ENCODE data around the gene CCL28.

Gene CCL28

DNA sequence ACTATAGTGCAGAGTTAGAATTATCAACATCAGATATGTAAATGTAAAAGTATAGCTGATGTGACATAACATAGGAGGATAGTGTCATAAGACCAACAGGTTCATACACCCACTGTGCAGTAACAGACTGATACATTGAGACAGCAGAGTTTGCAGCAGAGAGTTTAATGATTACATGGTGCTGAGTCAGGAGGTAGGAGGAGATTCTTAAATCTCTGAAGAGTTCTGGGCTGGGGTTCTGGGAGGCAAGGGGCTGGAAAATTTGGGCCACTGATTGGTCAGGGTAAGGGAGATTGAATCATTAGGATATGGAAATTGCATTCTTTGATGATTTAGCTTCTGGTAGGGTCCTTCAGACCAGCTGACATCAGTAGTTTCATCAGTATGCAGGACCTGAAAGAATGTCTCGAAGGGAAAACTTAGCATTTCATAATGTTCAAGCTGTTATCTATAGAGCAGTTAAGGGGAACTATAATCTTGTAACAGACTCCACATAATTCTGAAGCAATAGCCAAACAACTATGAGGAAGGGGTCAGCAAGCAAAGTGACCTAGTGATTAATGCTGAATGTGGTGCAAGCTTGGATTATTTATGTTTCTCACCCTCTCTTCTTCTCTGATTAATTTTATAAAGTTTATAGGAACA is 35.6 kb downstream of the CCL28 start:
- Histone ChIP-seq H3F3A (ENCODE audit: insufficient read depth) (no peaks in the 10 kb centered on the region), H3K9me2 (replicated peaks; ENCODE audit: insufficient read depth, low read length) (no peaks in the 10 kb centered on the region), H3K9me3 (ENCODE audit: insufficient read depth, low read length) (no peaks in the 10 kb centered on the region), H3K9ac (ENCODE audit: low read length) (no peak overlapping the region), H3K27ac (ENCODE audit: low read depth, low read length) (no peak overlapping the region), H3K27me3 (ENCODE audit: low read length) (no peaks in the 10 kb centered on the region), H4K20me1 (ENCODE audit: low read depth, low read length) (no peaks in the 10 kb centered on the region), H3K79me2 (ENCODE audit: insufficient read depth, low read length) (no peaks in the 10 kb centered on the region), H3K36me3 (ENCODE audit: low read length) (no peaks in the 10 kb centered on the region), H2AFZ (ENCODE audit: low read depth, low read length, severe bottlenecking) (no peak overlapping the region), H3K4me2 (ENCODE audit: low read depth, low read length, poor library complexity, severe bottlenecking) (no peak overlapping the region), H3K4me3 (ENCODE audit: insufficient read depth, low read length, poor library complexity, severe bottlenecking) (no peak overlapping the region)
- TF ChIP-seq, protein P1, sequence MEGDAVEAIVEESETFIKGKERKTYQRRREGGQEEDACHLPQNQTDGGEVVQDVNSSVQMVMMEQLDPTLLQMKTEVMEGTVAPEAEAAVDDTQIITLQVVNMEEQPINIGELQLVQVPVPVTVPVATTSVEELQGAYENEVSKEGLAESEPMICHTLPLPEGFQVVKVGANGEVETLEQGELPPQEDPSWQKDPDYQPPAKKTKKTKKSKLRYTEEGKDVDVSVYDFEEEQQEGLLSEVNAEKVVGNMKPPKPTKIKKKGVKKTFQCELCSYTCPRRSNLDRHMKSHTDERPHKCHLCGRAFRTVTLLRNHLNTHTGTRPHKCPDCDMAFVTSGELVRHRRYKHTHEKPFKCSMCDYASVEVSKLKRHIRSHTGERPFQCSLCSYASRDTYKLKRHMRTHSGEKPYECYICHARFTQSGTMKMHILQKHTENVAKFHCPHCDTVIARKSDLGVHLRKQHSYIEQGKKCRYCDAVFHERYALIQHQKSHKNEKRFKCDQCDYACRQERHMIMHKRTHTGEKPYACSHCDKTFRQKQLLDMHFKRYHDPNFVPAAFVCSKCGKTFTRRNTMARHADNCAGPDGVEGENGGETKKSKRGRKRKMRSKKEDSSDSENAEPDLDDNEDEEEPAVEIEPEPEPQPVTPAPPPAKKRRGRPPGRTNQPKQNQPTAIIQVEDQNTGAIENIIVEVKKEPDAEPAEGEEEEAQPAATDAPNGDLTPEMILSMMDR (IDR thresholded peaks at IDR 0.05; ENCODE audit: insufficient read depth, low read length, poor library complexity, severe bottlenecking): no peak
- TF ChIP-seq EZH2phosphoT487 (conservative IDR thresholded peaks at IDR 0.05; ENCODE audit: low read length): no peak

DNA sequence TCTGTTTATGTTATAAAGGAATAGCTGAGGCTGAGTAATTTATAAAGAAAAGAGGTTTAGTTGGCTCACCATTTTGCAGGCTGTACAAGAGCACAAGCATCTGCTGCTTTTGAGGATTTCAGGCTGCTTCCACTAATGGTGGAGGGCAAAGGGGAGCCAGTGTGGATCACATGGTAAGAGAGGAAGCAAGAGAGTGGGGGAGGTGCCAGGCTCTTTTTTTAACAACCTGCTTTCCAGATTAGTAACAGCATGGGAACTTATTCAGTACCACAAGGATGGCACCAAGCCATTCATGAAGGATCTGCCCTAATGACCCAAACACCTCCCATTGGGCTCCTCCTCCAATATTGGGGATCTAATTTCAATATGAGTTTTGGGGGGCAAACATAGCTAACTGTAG is 40.4 kb downstream of the CCL28 start:
- no peak overlapping the region for H3K27ac ChIP-seq (ENCODE audit: low read depth, low read length)
- TF ChIP-seq, protein P1 (IDR thresholded peaks at IDR 0.05; ENCODE audit: insufficient read depth, low read length, poor library complexity, severe bottlenecking): no peak
- no peak for TF ChIP-seq EZH2phosphoT487 (conservative IDR thresholded peaks at IDR 0.05; ENCODE audit: low read length)
- H3F3A ChIP-seq (ENCODE audit: insufficient read depth): no peaks in the 10 kb centered on the region
- no peak overlapping the region for H3K9ac ChIP-seq (ENCODE audit: low read length)
- no peaks in the 10 kb centered on the region for H4K20me1 ChIP-seq (ENCODE audit: low read depth, low read length)
- no peak overlapping the region for H2AFZ ChIP-seq (ENCODE audit: low read depth, low read length, severe bottlenecking)
- no peaks in the 10 kb centered on the region for H3K9me2 ChIP-seq (replicated peaks; ENCODE audit: insufficient read depth, low read length)
- H3K4me2 ChIP-seq (ENCODE audit: low read depth, low read length, poor library complexity, severe bottlenecking): no peak overlapping the region
- H3K27me3 ChIP-seq (ENCODE audit: low read length): no peaks in the 10 kb centered on the region
- H3K9me3 ChIP-seq (ENCODE audit: insufficient read depth, low read length): no peaks in the 10 kb centered on the region
- H3K36me3 ChIP-seq (ENCODE audit: low read length): no peaks in the 10 kb centered on the region
- no peaks in the 10 kb centered on the region for H3K79me2 ChIP-seq (ENCODE audit: insufficient read depth, low read length)
- H3K4me3 ChIP-seq (ENCODE audit: insufficient read depth, low read length, poor library complexity, severe bottlenecking): no peak overlapping the region

DNA sequence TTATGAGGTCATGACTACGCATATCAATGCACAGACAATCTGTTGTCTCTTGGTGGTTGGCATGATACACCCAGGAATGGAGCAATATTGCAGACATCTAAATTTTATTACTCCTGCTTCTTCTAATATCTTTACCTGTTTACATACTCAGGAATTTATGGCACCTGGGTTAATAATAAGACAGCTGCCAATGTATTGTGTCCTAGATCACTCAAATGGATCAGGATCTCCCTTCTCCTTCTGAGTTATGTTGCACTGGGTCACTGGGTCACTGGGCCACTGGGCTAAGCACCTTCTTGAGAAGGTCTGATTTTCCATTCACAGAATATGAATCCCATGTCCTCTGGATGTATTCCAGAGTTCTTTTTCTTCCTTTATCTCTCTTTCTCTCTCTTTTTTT is 41.8 kb downstream of the CCL28 start:
- Histone ChIP-seq H3K4me3 (ENCODE audit: insufficient read depth, low read length, poor library complexity, severe bottlenecking) (no peak overlapping the region), H3K9me3 (ENCODE audit: insufficient read depth, low read length) (no peaks in the 10 kb centered on the region), H3K9me2 (replicated peaks; ENCODE audit: insufficient read depth, low read length) (no peaks in the 10 kb centered on the region), H3K27me3 (ENCODE audit: low read length) (no peaks in the 10 kb centered on the region), H3K36me3 (ENCODE audit: low read length) (no peaks in the 10 kb centered on the region), H3F3A (ENCODE audit: insufficient read depth) (no peaks in the 10 kb centered on the region), H2AFZ (ENCODE audit: low read depth, low read length, severe bottlenecking) (no peak overlapping the region), H4K20me1 (ENCODE audit: low read depth, low read length) (no peaks in the 10 kb centered on the region), H3K9ac (ENCODE audit: low read length) (no peak overlapping the region), H3K4me2 (ENCODE audit: low read depth, low read length, poor library complexity, severe bottlenecking) (no peak overlapping the region), H3K27ac (ENCODE audit: low read depth, low read length) (no peak overlapping the region), H3K79me2 (ENCODE audit: insufficient read depth, low read length) (no peaks in the 10 kb centered on the region)
- TF ChIP-seq, protein P1 (IDR thresholded peaks at IDR 0.05; ENCODE audit: insufficient read depth, low read length, poor library complexity, severe bottlenecking): no peak
- no peak for TF ChIP-seq EZH2phosphoT487 (conservative IDR thresholded peaks at IDR 0.05; ENCODE audit: low read length)
